Activated CD8-positive, alpha-beta memory T cell treated with anti-CD3 and anti-CD28 coated beads, Interleukin-2, amount 10 ng/mL, durations not matched to agents 7 days and 5 days (primary cell): ENCODE results near the gene ZBTB47. TPM values are rescaled to one million over a fixed set of nuclear protein-coding genes. Genes with fewer than 3 reads are reported as not detected.

ENCODE experiments used
- ATAC-seq: fragments of 150-1000 bp; cut with Tn5 transposase; one replicate; pipeline ENCODE4 v1.10.0; 2021; ENCODE audit warnings: moderate library complexity
- CTCF ChIA-PET: fragments of 350-600 bp; sonication (Branson Sonifier 250); formaldehyde crosslinking; loops from one replicate; lab custom pipeline; 2021; ENCODE audit warnings: antibody characterized with exemption; lab: Charles Lee
- DNase-seq: peaks from one replicate; pipeline ENCODE4 v3.0.0-alpha.2; 2020
- H3K27ac Mint-ChIP-seq: one replicate; pipeline ENCODE4 v1.8.0; 2021; ENCODE audit warnings: mild to moderate bottlenecking, mixed read lengths
- H3K27me3 Mint-ChIP-seq: one replicate; pipeline ENCODE4 v1.8.0; 2021; ENCODE audit warnings: mixed read lengths
- H3K36me3 Mint-ChIP-seq: one replicate; pipeline ENCODE4 v1.8.0; 2021; ENCODE audit warnings: mild to moderate bottlenecking, mixed read lengths
- H3K4me1 Mint-ChIP-seq: one replicate; pipeline ENCODE4 v1.8.0; 2021; ENCODE audit warnings: mixed read lengths
- H3K4me3 Mint-ChIP-seq: one replicate; pipeline ENCODE4 v1.8.0; 2021; ENCODE audit warnings: mild to moderate bottlenecking, moderate library complexity, mixed read lengths
- H3K9me3 Mint-ChIP-seq: one replicate; pipeline ENCODE4 v1.8.0; 2022; ENCODE audit warnings: low read depth, mixed read lengths
- total RNA-seq, 2 experiments: library from RNA; stranded (reverse); gene quantifications; one replicate each; pipeline ENCODE4 v1.2.3, GENCODE V29; 2021

Gene ZBTB47
- total RNA-seq, 2 experiments from 2014 or later, result 0.41 to 0.56 TPM

DNA sequence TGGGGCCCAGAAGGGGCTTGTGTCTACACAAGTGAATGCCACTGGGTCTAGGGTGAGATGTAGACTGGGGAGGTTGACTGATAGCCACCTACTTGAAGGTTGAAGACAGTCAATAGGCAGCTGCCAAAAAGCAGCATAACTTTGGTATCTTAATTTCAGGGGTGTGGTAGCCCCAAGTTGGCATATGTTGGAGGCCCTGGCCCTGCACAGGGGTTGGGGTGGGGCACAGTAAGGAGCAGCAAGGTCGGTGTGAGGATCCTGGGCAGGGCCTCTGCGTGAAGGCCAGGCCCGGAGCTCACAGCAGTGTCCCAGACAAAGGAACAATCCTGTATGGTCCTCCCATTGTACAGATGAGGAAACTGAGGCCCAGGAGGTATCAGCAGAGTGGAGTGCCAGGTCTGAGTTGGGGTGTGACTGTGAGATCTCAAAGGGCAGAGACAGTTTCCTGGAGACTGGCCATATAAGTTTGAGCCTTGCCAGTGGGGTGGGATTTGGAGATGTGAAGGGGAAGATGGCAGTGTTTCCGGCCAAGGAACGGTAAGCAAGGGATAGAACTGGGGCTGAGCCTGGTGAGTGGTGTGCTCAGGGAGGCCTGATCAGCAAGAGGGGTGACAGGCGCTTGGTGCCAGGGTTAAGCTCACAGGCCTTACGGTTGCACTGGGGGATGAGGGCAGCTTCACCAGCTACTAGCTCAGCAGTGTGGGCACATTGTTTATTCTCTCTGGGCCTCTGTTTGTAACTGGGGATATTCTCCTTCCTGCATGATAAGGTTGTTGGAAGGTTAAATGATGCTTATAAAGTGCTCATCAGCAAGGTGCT is 33.5 kb downstream of the ZBTB47 start:
- H3K4me3 Mint-ChIP-seq, result no peak overlapping the region
- H3K27ac Mint-ChIP-seq, result no peak overlapping the region
- ATAC-seq (no peak), DNase-seq (no peak)
- H3K4me1 Mint-ChIP-seq, result peaks cover 5% of the 10 kb centered on the region
- CTCF ChIA-PET, result no interaction called here
- H3K9me3 Mint-ChIP-seq, result no peaks in the 10 kb centered on the region
- no peaks in the 10 kb centered on the region for H3K36me3 Mint-ChIP-seq
- H3K27me3 Mint-ChIP-seq, result peaks cover 37% of the 10 kb centered on the region

DNA sequence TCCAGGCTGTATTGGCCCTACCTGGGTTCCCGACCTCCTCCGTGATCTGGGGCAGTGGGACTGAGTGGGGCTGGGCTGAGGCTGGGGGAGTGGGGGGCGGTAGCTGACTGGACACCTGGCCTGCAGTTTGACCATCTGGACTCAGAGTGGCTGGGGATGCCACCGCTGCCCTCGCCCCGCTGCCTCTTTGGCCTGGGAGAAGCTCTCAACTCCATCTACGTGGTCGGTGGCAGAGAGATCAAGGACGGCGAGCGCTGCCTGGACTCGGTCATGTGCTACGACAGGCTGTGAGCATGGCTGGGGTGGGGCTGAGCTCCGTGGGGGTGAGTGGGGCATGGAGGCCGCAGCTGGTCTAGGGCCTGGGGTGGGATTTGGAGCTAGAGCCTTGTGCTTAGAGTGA is 34.5 kb downstream of the ZBTB47 start:
- Mint-ChIP-seq H3K27ac (no peak overlapping the region), H3K36me3 (no peaks in the 10 kb centered on the region), H3K9me3 (no peaks in the 10 kb centered on the region), H3K4me3 (no peak overlapping the region), H3K4me1 (peaks cover 5% of the 10 kb centered on the region), H3K27me3 (peaks cover 32% of the 10 kb centered on the region)
- CTCF ChIA-PET, result no interaction called here
- no peak for DNase-seq
- no peak for ATAC-seq

DNA sequence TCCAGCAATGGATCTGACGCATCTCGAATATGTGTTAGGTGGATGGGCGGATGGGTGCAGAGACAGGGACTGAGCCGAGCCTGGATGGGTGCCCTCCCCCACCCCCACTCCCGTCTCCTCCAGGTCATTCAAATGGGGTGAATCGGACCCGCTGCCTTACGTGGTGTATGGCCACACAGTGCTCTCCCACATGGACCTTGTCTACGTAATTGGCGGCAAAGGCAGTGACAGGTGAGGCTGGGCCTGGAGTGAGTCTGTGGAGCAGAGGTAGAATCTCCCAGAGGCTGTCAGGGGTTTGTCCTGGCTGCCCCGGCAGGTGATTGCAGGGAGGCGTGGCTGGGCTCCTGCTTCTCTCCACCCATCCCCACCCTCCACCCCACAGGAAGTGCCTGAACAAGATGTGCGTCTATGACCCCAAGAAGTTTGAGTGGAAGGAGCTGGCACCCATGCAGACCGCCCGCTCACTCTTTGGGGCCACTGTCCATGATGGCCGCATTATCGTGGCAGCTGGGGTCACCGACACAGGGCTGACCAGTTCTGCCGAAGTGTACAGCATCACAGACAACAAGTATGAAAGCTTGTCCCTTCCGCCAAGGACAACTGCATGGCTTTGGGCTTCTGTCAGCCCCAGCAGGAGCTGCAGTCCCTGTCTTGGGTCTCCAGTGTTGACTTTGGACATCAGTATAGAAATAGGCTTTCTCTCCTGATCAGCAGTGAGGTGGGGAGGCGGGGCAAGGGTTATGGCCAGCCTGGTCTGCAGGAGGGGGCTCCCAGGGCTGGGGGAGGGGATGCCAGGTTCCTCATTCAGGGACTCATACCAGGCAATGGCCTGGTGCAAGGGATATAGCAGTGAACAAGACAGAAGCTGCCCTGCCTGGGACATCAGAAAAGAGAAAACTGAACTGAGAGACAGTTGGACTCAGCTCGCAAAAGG is 35.3 kb downstream of the ZBTB47 start:
- ATAC-seq, result no peak
- H3K4me1 Mint-ChIP-seq, result peaks cover 3% of the 10 kb centered on the region
- peaks cover 30% of the 10 kb centered on the region for H3K27me3 Mint-ChIP-seq
- CTCF ChIA-PET, result no interaction called here
- DNase-seq, result no peak
- H3K4me3 Mint-ChIP-seq, result no peak overlapping the region
- H3K9me3 Mint-ChIP-seq, result no peaks in the 10 kb centered on the region
- no peak overlapping the region for H3K27ac Mint-ChIP-seq
- H3K36me3 Mint-ChIP-seq, result no peaks in the 10 kb centered on the region

DNA sequence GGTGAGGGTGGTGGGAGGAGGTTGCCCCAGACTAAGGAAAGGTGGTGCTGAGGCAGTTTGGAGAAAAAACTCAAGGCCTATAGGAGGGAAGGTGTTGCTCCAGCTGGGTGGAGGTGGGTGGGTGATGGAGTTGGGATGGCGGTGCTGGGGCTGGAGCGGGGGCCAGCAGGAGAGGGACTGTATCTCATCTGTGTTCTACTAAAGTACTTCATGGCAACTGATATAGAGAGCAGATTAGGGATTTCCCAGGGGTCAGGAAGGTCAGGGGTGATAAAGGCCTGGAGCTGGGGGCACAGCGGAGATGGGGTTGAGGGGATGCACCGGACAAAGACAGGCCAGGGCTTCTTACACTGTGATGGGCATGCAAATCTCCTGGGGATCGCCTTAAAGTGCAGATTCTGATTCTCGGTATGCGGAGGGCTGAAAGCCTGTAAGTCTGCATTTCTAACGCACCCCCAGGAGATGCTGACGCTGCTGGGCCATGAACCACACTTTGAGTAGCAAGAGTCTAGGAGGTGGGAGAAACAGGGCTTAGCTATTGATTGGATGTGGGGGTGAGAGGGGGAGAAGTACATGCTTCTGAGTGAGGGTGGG is 36.0 kb downstream of the ZBTB47 start:
- DNase-seq (no peak), ATAC-seq (no peak)
- H3K4me1 Mint-ChIP-seq, result peaks cover 2% of the 10 kb centered on the region
- peaks cover 29% of the 10 kb centered on the region for H3K27me3 Mint-ChIP-seq
- no peak overlapping the region for H3K4me3 Mint-ChIP-seq
- H3K27ac Mint-ChIP-seq, result no peak overlapping the region
- no peaks in the 10 kb centered on the region for H3K9me3 Mint-ChIP-seq
- H3K36me3 Mint-ChIP-seq, result no peaks in the 10 kb centered on the region
- CTCF ChIA-PET, result interaction anchor here (1.2 kb wide), 1 partner anchor 10 kb away, joined by 3 read pairs; no protein-coding TSS in a partner anchor

DNA sequence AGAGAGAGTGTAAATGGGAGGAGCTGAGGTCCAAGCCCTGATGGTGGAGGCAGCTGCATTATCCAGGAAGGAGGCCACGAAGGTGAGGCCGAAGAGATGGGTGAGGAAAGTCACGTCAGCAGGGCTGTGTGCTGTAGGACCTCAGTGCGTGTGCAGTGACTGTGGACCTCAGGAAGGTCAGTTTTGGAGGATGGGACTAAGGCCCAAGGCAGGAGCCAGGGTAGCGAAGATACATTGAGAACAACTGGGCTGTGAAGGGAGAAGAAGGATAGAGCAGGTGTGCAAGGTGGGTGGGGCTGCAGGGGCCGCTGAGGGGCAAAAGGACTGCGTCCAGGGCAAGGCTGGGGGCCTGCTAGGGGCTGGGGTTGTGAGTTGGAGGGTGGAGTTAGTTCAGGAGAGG is 36.7 kb downstream of the ZBTB47 start:
- no peak for ATAC-seq
- Mint-ChIP-seq H3K4me1 (peaks cover 2% of the 10 kb centered on the region), H3K27ac (no peak overlapping the region), H3K36me3 (no peaks in the 10 kb centered on the region), H3K27me3 (peaks cover 25% of the 10 kb centered on the region), H3K4me3 (no peak overlapping the region), H3K9me3 (no peaks in the 10 kb centered on the region)
- CTCF ChIA-PET, result interaction anchor here (1.2 kb wide), 1 partner anchor 11 kb away, joined by 3 read pairs; no protein-coding TSS in a partner anchor
- no peak for DNase-seq

DNA sequence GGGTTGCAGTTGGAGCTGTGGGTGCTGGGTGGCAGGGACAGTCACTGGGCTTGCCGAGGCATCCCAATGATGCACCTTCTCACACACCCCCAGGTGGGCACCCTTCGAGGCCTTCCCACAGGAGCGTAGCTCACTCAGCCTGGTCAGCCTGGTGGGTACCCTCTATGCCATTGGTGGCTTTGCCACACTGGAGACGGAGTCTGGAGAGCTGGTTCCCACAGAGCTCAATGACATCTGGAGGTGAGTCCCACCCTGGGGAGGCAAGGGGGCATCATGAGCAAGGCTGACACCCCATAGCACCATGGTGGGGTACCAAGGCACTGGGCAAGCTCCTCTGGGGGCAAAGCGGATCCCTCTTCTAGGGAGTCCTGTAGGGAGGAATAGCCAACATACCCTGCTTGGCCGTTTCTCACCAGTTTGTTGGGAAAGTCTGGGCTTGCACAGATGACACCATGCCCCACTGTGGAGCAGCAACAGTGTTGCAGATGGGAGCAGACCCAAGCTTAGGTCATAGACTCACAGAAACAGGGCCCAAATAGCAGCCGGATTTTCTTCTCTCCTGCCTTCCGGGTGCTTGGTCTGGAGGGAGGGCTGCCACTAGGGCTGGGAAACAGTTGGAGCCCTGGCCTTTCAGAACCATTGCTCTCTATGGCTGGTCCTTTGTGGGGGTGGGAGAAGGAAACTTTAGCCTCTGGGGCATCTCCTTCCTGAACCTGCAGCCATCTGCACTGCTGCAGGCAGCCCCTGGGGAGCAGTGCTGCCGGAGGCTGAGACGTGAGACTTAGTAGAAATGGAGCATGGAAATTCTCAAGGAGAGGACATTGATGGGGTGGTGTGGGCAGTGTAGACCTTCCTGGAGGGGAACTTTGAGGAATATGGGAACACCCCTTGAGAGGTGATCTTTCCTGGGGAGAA is 37.5 kb downstream of the ZBTB47 start:
- no peak overlapping the region for H3K27ac Mint-ChIP-seq
- no peaks in the 10 kb centered on the region for H3K9me3 Mint-ChIP-seq
- H3K4me3 Mint-ChIP-seq, result no peak overlapping the region
- ATAC-seq (no peak), DNase-seq (no peak)
- no peaks in the 10 kb centered on the region for H3K4me1 Mint-ChIP-seq
- peaks cover 19% of the 10 kb centered on the region for H3K27me3 Mint-ChIP-seq
- no peaks in the 10 kb centered on the region for H3K36me3 Mint-ChIP-seq
- CTCF ChIA-PET, result interaction anchor here (1.2 kb wide), 1 partner anchor 12 kb away, joined by 3 read pairs; no protein-coding TSS in a partner anchor

DNA sequence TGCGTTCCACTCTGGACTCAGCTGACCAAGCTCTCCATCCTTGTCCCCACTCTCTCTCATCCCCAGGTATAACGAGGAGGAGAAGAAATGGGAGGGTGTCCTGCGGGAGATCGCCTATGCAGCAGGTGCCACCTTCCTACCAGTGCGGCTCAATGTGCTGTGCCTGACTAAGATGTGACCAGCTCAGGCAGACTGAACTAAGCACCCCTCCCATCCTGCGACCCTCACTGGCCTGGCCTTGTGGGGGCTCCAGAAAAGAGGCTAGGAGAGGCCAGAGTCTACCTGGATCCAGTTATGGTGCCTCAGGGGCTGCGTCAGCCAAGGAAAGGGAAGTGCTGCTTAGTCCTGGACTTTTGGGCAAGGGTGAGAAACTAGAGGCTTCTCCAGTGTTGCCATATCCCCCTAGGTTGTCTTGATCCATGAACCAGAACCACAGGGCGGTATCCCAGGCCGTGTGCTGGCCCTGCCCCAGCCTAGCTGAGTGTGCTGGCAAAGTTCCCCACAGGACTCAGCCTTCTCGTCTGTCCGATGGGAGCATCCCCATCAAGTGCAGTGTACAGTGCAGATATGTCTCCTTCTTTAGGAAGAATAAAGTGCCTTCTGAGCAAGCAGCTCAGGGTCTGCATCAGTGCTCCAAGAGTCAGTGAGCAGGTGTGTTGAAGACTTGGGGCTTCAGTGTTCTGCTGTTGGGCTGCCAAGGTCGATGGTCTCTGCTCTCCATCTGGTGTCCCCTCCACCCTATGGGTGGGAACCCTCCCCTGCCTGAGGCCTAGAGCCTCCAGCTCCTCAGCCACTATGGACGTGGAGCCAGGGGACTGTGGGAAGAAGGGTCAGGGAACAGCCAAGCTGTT is 38.5 kb downstream of the ZBTB47 start:
- Mint-ChIP-seq H3K36me3 (no peaks in the 10 kb centered on the region), H3K9me3 (no peaks in the 10 kb centered on the region), H3K27ac (no peak overlapping the region), H3K4me3 (no peak overlapping the region), H3K27me3 (peaks cover 9% of the 10 kb centered on the region), H3K4me1 (no peaks in the 10 kb centered on the region)
- ATAC-seq (no peak), DNase-seq (no peak)
- CTCF ChIA-PET, result no interaction called here

DNA sequence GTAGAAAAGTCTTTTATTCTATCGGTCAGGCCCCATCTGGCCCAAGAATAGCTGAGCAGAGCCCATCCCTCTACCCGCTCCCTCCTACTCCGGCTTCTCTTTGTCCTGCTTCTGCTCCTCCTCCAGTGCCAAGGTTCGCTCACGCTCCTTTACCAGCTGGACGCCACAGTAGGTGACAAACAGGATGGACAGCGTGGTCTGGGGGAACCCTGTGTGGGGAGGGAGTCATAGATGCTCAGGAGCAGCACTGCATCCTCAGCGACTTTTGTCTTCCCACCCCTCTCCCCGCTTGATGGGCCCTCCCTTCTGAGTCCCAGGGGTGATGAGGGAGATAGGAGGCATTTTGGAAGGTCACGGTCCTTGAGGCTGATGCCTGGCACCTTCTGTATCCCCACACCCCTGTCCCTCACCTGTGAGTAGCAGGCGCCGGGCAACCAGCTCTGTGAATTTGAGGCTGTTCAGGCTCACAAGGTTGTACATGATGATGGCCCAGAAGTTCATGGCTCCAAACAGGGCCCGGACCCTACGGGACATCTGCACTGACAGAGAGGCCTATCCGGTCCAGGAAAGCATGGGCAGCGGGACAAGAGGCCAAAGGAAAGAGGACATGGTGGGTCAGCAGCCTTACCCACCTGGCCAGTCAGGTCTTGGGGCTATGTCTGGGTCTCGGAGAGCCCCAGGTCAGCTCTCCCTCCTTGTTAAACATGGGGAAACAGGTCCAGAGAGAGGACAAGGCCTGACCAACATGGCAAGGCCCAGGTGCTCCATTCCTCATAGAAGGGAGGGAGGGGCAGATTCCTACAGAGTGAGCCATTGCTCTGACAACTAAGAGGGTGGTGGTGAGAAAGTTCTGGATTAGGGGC is 39.4 kb downstream of the ZBTB47 start:
- H3K27me3 Mint-ChIP-seq, result peaks cover 5% of the 10 kb centered on the region
- no peaks in the 10 kb centered on the region for H3K36me3 Mint-ChIP-seq
- H3K9me3 Mint-ChIP-seq, result no peaks in the 10 kb centered on the region
- no peak overlapping the region for H3K4me3 Mint-ChIP-seq
- ATAC-seq (no peak), DNase-seq (no peak)
- no peaks in the 10 kb centered on the region for H3K4me1 Mint-ChIP-seq
- H3K27ac Mint-ChIP-seq, result no peak overlapping the region
- CTCF ChIA-PET, result no interaction called here

DNA sequence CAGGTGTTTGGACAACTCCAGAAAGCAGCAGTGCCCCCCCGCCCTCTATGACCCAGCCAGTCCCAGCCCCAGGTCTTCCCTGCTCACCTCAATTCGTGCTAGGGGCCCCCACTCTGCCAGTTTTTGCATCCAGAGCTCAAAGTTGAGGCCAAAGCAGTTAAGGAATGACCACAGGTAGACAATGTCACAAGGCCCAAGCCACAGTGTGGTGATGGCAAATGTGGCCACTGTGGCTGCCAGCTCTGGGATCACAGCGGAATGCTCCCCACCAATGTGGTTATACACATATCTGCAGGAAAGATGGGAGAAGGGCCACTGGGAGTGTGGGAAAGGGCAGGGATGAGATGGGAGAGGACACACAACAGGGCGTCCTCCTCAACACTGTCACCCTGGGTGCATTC is 40.0 kb downstream of the ZBTB47 start:
- Mint-ChIP-seq H3K36me3 (no peaks in the 10 kb centered on the region), H3K4me3 (no peak overlapping the region), H3K4me1 (peaks cover 3% of the 10 kb centered on the region), H3K9me3 (no peaks in the 10 kb centered on the region), H3K27ac (no peak overlapping the region), H3K27me3 (peaks cover 5% of the 10 kb centered on the region)
- DNase-seq (no peak), ATAC-seq (no peak)
- CTCF ChIA-PET, result no interaction called here

DNA sequence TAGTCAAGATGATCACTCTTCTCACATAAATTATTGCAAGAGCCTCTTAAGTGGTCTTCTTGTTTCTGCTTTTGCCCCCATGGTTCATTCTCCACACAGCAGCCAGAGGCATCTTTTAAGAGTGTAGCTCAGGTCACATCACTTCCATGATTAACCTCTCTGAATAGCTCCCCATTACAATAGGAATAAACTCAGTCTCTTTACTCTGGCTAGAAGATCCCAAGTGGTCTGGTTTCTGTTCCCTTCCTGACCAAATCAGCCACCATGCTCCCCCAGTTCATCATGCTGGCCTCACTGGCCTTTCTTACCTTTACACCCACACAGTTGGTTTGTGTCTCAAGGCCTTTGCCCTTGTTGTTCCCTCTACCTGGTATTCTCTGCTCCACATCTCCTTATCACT is 40.9 kb downstream of the ZBTB47 start:
- Mint-ChIP-seq H3K9me3 (no peaks in the 10 kb centered on the region), H3K4me3 (no peak overlapping the region), H3K27ac (no peak overlapping the region), H3K4me1 (peaks cover 10% of the 10 kb centered on the region), H3K27me3 (peaks cover 5% of the 10 kb centered on the region), H3K36me3 (no peaks in the 10 kb centered on the region)
- CTCF ChIA-PET, result no interaction called here
- DNase-seq (no peak), ATAC-seq (no peak)
